Activated CD4-positive, alpha-beta T cell treated with anti-CD3 and anti-CD28 coated beads, Interleukin-2, Interleukin-4, amounts not matched to agents 100 ng/mL and 50 ng/mL, durations not matched to agents 16 hours and 8 hours (primary cell): ENCODE data around the gene METTL27.
"Not testable (repeated sequence)": the region's sequence is repeated elsewhere in the genome, so short reads cannot be mapped to it uniquely, and the experiment has no call there.

Experiments
- DNase-seq: peaks from one replicate; pipeline ENCODE4 v3.0.0-alpha.2; 2020; ENCODE audit warnings: low spot score

The METTL27 gene, protein sequence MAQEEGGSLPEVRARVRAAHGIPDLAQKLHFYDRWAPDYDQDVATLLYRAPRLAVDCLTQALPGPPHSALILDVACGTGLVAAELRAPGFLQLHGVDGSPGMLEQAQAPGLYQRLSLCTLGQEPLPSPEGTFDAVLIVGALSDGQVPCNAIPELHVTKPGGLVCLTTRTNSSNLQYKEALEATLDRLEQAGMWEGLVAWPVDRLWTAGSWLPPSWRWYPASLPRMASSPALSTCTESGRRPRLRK

GRCh38 chr7:73842067-73842976 lies at the start of gene METTL27:
METTL27 (minus strand) TSS chr7:73842516; CDS start chr7:73842140, 376 bp downstream.
- DNase-seq, result peak; percentile 92

GRCh38 chr7:73891178-73891885 lies 49.0 kb upstream of the METTL27 start:
- no peak for DNase-seq

DNA sequence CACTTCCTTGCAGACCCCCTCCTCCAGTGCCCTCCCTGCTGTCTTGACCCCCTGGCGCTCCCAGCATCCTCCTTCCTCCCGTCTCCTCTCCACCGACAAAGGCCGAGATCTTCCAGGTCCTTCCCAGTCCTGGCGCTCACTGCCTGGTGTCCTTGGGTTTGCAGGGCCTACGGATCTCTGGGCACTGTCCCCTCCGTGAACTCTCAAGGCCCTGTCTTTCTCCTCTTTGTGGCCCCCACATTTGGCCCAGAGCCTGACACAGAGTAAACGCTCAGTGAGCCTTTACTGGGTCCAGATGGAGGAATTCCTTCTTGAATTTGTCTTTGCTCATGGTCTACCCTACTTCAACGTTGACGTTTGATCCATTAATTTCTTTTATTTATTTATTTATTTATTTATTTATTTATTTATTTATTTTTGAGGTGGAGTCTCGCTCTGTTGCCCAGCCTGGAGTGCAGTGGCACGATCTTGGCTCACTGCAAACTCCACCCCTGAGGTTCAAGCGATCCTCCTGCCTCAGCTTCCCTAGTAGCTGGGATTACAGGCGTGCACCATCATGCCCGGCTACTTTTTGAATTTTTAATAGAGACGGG lies 48.3 kb upstream of the METTL27 start:
- DNase-seq, result no peak

- DNase-seq, result no peak
Observed at GRCh38 chr7:73888959-73889358, 46.6 kb upstream of the METTL27 start.

- DNase-seq, result no peak
Observed at GRCh38 chr7:73887762-73888161, 45.4 kb upstream of the METTL27 start.

- DNase-seq, result no peak
Observed at GRCh38 chr7:73885975-73886798, 43.9 kb upstream of the METTL27 start.

DNA sequence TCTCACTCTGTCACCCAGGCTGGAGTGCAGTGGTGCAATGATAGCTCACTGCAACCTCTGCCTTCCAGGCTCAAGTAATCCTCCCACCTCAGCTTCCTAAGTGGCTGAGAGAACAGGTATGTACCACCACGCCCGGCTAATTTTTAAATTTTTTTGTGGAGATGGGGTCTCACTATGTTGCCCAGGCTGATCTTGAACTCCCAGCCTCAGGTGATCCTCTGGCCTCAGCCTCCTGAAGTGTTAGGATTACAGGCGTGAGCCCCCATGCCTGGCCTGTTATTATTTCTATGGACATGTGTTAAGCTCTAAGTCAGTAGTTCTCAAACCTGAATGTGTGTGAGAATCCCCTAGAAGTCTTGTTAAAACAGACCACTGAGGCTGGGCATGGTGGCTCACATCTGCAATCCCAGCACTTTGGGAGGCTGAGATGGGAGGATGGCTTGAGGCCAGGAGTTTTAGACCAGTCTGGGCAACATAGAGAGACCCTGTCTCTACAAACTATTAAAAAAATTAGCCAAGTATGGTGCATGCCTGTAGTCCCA lies 43.2 kb upstream of the METTL27 start:
- no peak for DNase-seq

- not testable (repeated sequence) for DNase-seq
Observed at GRCh38 chr7:73884867-73885422, 42.6 kb upstream of the METTL27 start.

- no peak for DNase-seq
Observed at GRCh38 chr7:73882047-73882402, 39.7 kb upstream of the METTL27 start.

GRCh38 chr7:73881352-73882046 lies 39.2 kb upstream of the METTL27 start:
- no peak for DNase-seq

GRCh38 chr7:73880755-73881328 lies 38.5 kb upstream of the METTL27 start:
- no peak for DNase-seq

DNA sequence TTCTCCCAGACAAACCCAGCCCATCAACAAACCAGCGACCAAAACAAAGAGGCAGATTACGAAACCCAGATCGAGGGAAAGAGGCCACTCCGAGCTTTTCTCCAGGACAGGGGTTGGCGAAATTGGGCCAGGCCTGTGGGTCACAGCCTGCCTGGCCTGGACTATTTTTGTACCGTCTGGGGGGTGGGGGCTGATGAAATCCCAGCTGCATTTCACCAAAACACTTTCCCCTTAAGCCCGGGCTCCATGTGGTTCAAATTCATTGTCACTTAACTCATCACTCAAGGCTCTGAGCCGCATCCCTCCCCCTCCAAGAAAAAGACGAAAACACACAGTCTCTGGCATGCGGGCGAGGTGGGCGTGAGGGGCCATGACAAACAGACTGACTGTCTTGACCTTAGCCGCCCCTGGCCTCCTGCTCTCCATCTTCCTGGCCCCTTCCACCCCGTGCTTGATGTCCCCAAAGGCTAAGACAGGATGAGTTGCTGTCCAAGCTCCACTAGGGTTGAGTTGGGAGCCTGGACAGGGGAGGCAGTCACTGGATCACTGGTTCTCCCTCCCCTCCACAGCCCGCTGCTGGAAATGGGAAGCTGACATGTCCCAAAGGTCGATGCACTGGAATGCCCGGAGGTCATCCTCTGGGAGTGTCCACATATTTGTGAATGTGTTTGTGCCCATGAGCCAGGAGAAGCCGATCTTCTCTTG lies 37.8 kb upstream of the METTL27 start:
- DNase-seq, result no peak

GRCh38 chr7:73876973-73877372 lies 34.7 kb upstream of the METTL27 start:
- no peak for DNase-seq

GRCh38 chr7:73876361-73876760 lies 34.0 kb upstream of the METTL27 start:
- DNase-seq, result no peak

- no peak for DNase-seq
Observed at GRCh38 chr7:73872056-73872908, 30.0 kb upstream of the METTL27 start.

GRCh38 chr7:73871163-73872011 lies 29.1 kb upstream of the METTL27 start:
- DNase-seq, result no peak

GRCh38 chr7:73870041-73870492 lies 27.8 kb upstream of the METTL27 start:
- DNase-seq, result no peak
